GM12878 (cell line): ENCODE results near the gene ABCG1. TPM values are rescaled to one million over a fixed set of nuclear protein-coding genes. Genes with fewer than 3 reads are reported as not detected.

Experiments used
- ATAC-seq: fragments of 200-7000 bp; cut with Tn5 transposase; 3 replicates; pipeline ENCODE4 v1.9.1; 2020; ENCODE audit warnings: mild to moderate bottlenecking, moderate library complexity
- BruUV-seq: library from RNA; stranded (reverse); fragments of 400-500 nt; replicated peaks from 2 replicates; lab custom pipeline; 2021; lab: Mats Ljungman, UMichigan
- CTCF ChIA-PET: fragments of 300-600 bp; sonication (Branson Sonifier 250); formaldehyde crosslinking; extraction: SDS; loops from one replicate; lab custom pipeline; 2021; ENCODE audit warnings: inconsistent platforms; lab: Yijun Ruan, JAX
- POLR2A ChIA-PET: fragments of 350-600 bp; formaldehyde crosslinking; extraction: SDS; loops from one replicate; lab custom pipeline; 2021; ENCODE audit warnings: inconsistent platforms; lab: Charles Lee
- RAD21 ChIA-PET: fragments of 300-600 bp; sonication (Branson Sonifier 250); formaldehyde crosslinking; loops from one replicate; lab custom pipeline; 2023; ENCODE audit warnings: antibody characterized with exemption; ENCODE audit not compliant: unreplicated experiment; lab: Charles Lee
- SMC1A ChIA-PET: fragments of 300-600 bp; sonication (Branson Sonifier 250); formaldehyde crosslinking; loops from one replicate; lab custom pipeline; 2023; ENCODE audit not compliant: unreplicated experiment, uncharacterized antibody; lab: Charles Lee
- DNase-seq: peaks from one replicate; pipeline ENCODE4 v3.0.0-alpha.2; 2011; ENCODE audit warnings: low read depth, low spot score
- FAIRE-seq: peaks from 3 replicates; lab custom pipeline; 2011; peaks lifted over from hg19 to GRCh38; lab: Jason Lieb, UNC
- H2AFZ ChIP-seq: 2 replicates; pipeline ENCODE4 v1.6.0; 2011; ENCODE audit warnings: low read depth, low read length, control low read depth; ENCODE audit not compliant: control insufficient read depth
- H3K27ac ChIP-seq: 2 replicates; pipeline ENCODE4 v1.5.1; 2011; ENCODE audit warnings: control low read depth; ENCODE audit not compliant: control insufficient read depth, insufficient read depth
- H3K27me3 ChIP-seq, 2 experiments: replicated peaks in 1 of 2; 2 replicates each; pipeline versions ENCODE4 v1.6.0 to v1.6.1; 2011; ENCODE audit warnings: low read length in 1 of 2; ENCODE audit not compliant: control insufficient read depth in 2 of 2, insufficient read depth in 2 of 2
- H3K36me3 ChIP-seq, 2 experiments: 2 replicates each; pipeline ENCODE4 v1.5.1; 2011; ENCODE audit warnings: low read length in 1 of 2; ENCODE audit not compliant: control insufficient read depth in 2 of 2, insufficient read depth in 2 of 2
- H3K4me1 ChIP-seq: 2 replicates; pipeline ENCODE4 v1.6.1; 2011; ENCODE audit warnings: mild to moderate bottlenecking, low read length, moderate library complexity, mixed read lengths; ENCODE audit not compliant: control insufficient read depth, insufficient read depth
- H3K4me2 ChIP-seq: 2 replicates; pipeline ENCODE4 v1.6.0; 2011; ENCODE audit warnings: control low read depth; ENCODE audit not compliant: control insufficient read depth, insufficient read depth
- H3K4me3 ChIP-seq: fragments of 200-600 bp; sonication (generic); 2 replicates; pipeline ENCODE4 v1.5.1; 2016
- H3K79me2 ChIP-seq: 2 replicates; pipeline ENCODE4 v1.6.0; 2011; ENCODE audit warnings: low read length; ENCODE audit not compliant: control insufficient read depth, insufficient read depth
- H3K9ac ChIP-seq: 2 replicates; pipeline ENCODE4 v1.8.0; 2011; ENCODE audit warnings: low read length, control low read depth, mixed read lengths; ENCODE audit not compliant: control insufficient read depth, insufficient read depth
- H3K9me3 ChIP-seq: replicated peaks from 3 replicates; pipeline ENCODE4 v1.5.1; 2011; ENCODE audit warnings: mild to moderate bottlenecking, low read length; ENCODE audit not compliant: control insufficient read depth, insufficient read depth
- H4K20me1 ChIP-seq: 2 replicates; pipeline ENCODE4 v1.6.0; 2011; ENCODE audit not compliant: control insufficient read depth, insufficient read depth
- PAX8 ChIP-seq: fragments of 450-650 bp; IDR thresholded peaks from 2 replicates; pipeline ENCODE4 v1.6.1; 2017; ENCODE audit warnings: mild to moderate bottlenecking, moderate library complexity
- PML ChIP-seq: IDR thresholded peaks from 2 replicates; pipeline ENCODE4 v1.6.1; 2012; ENCODE audit warnings: low read length, inconsistent platforms
- RCOR1 ChIP-seq: conservative IDR thresholded peaks from 2 replicates; pipeline ENCODE4 v1.6.1; 2012; ENCODE audit warnings: low read depth, low read length, improper control_type of control experiment
- SKIL ChIP-seq: fragments of 450-650 bp; IDR thresholded peaks from 2 replicates; pipeline ENCODE4 v1.6.1; 2017; ENCODE audit warnings: mild to moderate bottlenecking, low read depth, inconsistent platforms; ENCODE audit not compliant: poor library complexity, severe bottlenecking
- YBX1 ChIP-seq: fragments of 450-650 bp; IDR thresholded peaks from 2 replicates; pipeline ENCODE4 v1.6.1; 2016; ENCODE audit warnings: antibody characterized with exemption
- YY1 ChIP-seq: IDR thresholded peaks from 2 replicates; pipeline ENCODE4 v1.6.1; 2011; ENCODE audit warnings: low read depth, mild to moderate bottlenecking, low read length
- ZBTB11 ChIP-seq: fragments of 450-650 bp; formaldehyde crosslinking; IDR thresholded peaks from 2 replicates; pipeline ENCODE4 v1.5.0; 2022; ENCODE audit warnings: mild to moderate bottlenecking, missing genetic modification characterization
- ZNF592 ChIP-seq: fragments of 450-650 bp; IDR thresholded peaks from 2 replicates; pipeline ENCODE4 v1.6.1; 2017; ENCODE audit warnings: mild to moderate bottlenecking, moderate library complexity
- ZNF622 ChIP-seq: fragments of 450-650 bp; IDR thresholded peaks from 2 replicates; pipeline ENCODE4 v1.6.1; 2017; ENCODE audit warnings: mild to moderate bottlenecking, inconsistent platforms
- ZSCAN29 ChIP-seq: fragments of 450-650 bp; IDR thresholded peaks from 2 replicates; pipeline ENCODE4 v1.6.1; 2017; ENCODE audit warnings: mild to moderate bottlenecking, moderate library complexity
- WGBS: methylation state at CpG from one replicate; pipeline ENCODE4 v1.1.6; 2016; ENCODE audit warnings: low lambda C conversion rate; ENCODE audit not compliant: insufficient replicate concordance, insufficient coverage; ENCODE audit errors: missing lambda C conversion rate; 5-methylcytosine and 5-hydroxymethylcytosine counted together
- in situ Hi-C: fragments of 300-500 bp; cut with MboI; formaldehyde crosslinking; loops from 9 replicates; pipeline ENCODE4 v1.14.3; 2018; ENCODE audit warnings: mixed read lengths
- intact Hi-C: fragments of 100-400 bp; cut with micrococcal nuclease; formaldehyde crosslinking; loops from one replicate; pipeline ENCODE4 v1.14.2; 2022; ENCODE audit not compliant: unreplicated experiment
- polyA plus RNA-seq, 11 experiments: library from polyadenylated mRNA; depleted of rRNA in 4 of 11; unstranded in 6 of 11; stranded (reverse) in 5 of 11; fragments of >200 nt; fragmentation: Nextera tagmentation in 4 of 11; fragmentation: Illumina TruSeq in 1 of 11; extraction: Ambion mirVana in 4 of 11; extraction: Trizol in 1 of 11; gene quantifications; 1 replicate in 1 of 11; 2 replicates in 10 of 11; pipeline versions ENCODE4 v1.2.1 to v1.2.3, GENCODE V29; 2011 to 2016; ENCODE audit warnings: inconsistent platforms in 2 of 11, missing spikeins in 2 of 11, low read depth in 1 of 11
- total RNA-seq, 4 experiments: library from RNA; depleted of rRNA in 3 of 4; stranded (reverse); fragments of >200 nt in 3 of 4; fragmentation: Illumina TruSeq in 1 of 4; extraction: Trizol in 1 of 4; gene quantifications; 2 replicates each; pipeline versions ENCODE4 v1.2.1 to v1.2.3, GENCODE V29; 2013 to 2021

ABCG1 gene
- total and polyA plus RNA-seq, 10 of the 15 experiments (the other 5 are each of a cell fraction or from before 2014, with no cell fraction given) = 0.59 to 19.3 (median 5.7) TPM

- DNase-seq (no peak), ATAC-seq (peak; percentile 40), FAIRE-seq (no peak)
- WGBS = 41% methylated on average over 17 of the region's 17 CpGs
- Histone ChIP-seq H3K4me1 (peaks cover 13% of the 10 kb centered on the region), H3K4me3 (no peak overlapping the region), H3K79me2 (no peaks in the 10 kb centered on the region), H4K20me1 (no peaks in the 10 kb centered on the region), H2AFZ (no peak overlapping the region), H3K36me3 (no peaks in the 10 kb centered on the region), H3K4me2 (no peak overlapping the region), H3K27ac (no peak overlapping the region), H3K9me3 (no peaks in the 10 kb centered on the region), H3K27me3 (no peaks in the 10 kb centered on the region), H3K9ac (no peak overlapping the region)
- ChIA-PET RAD21 (interaction anchor here (0.8 to 2.9 kb wide), 13 partner anchors 29 to 198 kb away, joined by 3 to 13 read pairs (median 5); no protein-coding TSS in a partner anchor), POLR2A (interaction anchor here (1.0 to 1.7 kb wide), 2 partner anchors 85 to 154 kb away, joined by 3 to 4 read pairs; no protein-coding TSS in a partner anchor), SMC1A (interaction anchor here (0.6 to 6.7 kb wide), 6 partner anchors 9 to 197 kb away, joined by 3 to 41 read pairs (median 6); no protein-coding TSS in a partner anchor), CTCF (interaction anchor here (0.7 to 4.3 kb wide), 15 partner anchors 9 to 198 kb away, joined by 3 to 23 read pairs (median 4); partner anchors contain the start of gene UBASH3A)
- in situ Hi-C loops (no loop called here), intact Hi-C loops (loop anchor here (1.0 kb wide), 1 partner anchor 111 kb away; no protein-coding TSS in a partner anchor)
- BruUV-seq = no TSS peak
- no peak for TF ChIP-seq ZBTB11 (CRISPR knock-in tag)
- no peak for TF ChIP-seq YY1
- no peak for TF ChIP-seq ZSCAN29
- no peak for TF ChIP-seq PML
- TF ChIP-seq RCOR1 = no peak
- no peak for TF ChIP-seq SKIL
- TF ChIP-seq YBX1 = no peak
- TF ChIP-seq ZNF622 = no peak
- TF ChIP-seq PAX8 = no peak
- TF ChIP-seq ZNF592 = no peak
Measured at GRCh38 chr21:42338729-42339715, 120.1 kb downstream of the ABCG1 start.
